Measurements from ENCODE around the gene PLXNA3.

The PLXNA3 gene

DNA sequence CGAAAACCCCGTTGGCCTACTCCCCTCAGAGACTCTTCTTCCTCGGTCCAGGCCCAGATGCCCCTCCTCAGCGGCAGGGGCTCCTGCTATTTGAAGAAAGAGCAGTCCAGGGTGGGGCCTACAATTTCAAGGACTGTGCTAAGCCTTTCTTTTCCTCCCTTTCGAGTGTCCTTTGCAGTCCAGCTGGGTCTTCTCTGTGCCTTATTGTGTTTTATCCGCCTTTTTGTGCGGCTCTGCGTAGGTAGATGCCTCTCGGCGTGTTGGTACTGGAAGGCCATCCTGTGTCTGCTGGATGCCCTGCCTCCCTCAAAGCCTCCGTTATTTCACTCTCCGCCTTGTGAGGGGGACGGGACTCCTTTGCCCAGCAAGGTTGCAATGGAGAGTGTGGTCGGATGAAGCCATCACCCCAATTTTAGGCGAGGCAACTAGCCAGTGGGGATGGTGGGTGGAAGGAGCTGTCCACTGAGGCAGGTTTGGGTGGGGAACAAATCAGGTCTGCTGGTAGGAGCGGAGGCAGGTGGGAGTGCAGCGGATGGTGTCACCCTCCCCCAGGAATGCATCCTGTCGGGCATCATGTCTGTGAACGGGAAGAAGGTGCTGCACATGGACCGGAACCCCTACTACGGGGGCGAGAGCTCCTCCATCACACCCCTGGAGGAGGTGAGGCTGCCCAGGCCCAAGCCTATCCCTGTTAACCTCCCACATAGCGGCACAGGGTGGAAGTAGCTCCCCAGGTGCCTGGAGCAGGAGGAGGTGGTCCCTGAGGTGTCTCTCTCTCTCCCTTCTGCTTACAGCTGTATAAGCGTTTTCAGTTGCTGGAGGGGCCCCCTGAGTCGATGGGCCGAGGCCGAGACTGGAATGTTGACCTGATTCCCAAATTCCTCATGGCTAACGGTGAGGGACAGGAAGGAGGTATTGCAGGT, 19.8 kb upstream of the PLXNA3 start:
- no peak for TF ChIP-seq MYC (IDR thresholded peaks at IDR 0.05; ENCODE audit: low read depth, low read length)
- TF ChIP-seq POLR2A (IDR thresholded peaks at IDR 0.05; ENCODE audit: extremely low read depth, insufficient read length), result no peak
- TF ChIP-seq, protein P1, sequence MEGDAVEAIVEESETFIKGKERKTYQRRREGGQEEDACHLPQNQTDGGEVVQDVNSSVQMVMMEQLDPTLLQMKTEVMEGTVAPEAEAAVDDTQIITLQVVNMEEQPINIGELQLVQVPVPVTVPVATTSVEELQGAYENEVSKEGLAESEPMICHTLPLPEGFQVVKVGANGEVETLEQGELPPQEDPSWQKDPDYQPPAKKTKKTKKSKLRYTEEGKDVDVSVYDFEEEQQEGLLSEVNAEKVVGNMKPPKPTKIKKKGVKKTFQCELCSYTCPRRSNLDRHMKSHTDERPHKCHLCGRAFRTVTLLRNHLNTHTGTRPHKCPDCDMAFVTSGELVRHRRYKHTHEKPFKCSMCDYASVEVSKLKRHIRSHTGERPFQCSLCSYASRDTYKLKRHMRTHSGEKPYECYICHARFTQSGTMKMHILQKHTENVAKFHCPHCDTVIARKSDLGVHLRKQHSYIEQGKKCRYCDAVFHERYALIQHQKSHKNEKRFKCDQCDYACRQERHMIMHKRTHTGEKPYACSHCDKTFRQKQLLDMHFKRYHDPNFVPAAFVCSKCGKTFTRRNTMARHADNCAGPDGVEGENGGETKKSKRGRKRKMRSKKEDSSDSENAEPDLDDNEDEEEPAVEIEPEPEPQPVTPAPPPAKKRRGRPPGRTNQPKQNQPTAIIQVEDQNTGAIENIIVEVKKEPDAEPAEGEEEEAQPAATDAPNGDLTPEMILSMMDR (IDR thresholded peaks at IDR 0.05; ENCODE audit: low read depth, low read length), result no peak
- TF ChIP-seq, protein P2, sequence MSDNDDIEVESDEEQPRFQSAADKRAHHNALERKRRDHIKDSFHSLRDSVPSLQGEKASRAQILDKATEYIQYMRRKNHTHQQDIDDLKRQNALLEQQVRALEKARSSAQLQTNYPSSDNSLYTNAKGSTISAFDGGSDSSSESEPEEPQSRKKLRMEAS (IDR thresholded peaks at IDR 0.05; ENCODE audit: low read depth, low read length), result no peak
- peak overlapping the region; percentile 50 for H3K4me3 ChIP-seq (ENCODE audit: low read depth, low read length)
- DNase-seq (ENCODE audit: low read depth), result no peak

DNA sequence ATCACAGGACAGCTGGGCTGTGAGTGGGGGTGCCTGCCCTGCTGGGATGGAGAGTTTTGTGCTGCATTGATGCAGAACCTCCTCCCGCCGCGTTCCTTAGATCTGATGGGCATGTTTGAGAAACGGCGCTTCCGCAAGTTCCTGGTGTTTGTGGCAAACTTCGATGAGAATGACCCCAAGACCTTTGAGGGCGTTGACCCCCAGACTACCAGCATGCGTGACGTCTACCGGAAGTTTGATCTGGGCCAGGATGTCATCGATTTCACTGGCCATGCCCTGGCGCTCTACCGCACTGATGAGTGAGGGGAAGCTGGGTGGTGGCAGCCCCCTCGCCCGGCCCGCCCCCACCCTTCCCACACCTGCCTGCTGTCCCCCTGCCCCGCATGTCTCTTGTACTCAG, 18.2 kb upstream of the PLXNA3 start:
- no peak overlapping the region for H3K4me3 ChIP-seq (ENCODE audit: low read depth, low read length)
- TF ChIP-seq, protein P1 (IDR thresholded peaks at IDR 0.05; ENCODE audit: low read depth, low read length), result no peak
- TF ChIP-seq, protein P2 (IDR thresholded peaks at IDR 0.05; ENCODE audit: low read depth, low read length), result no peak
- no peak for TF ChIP-seq POLR2A (IDR thresholded peaks at IDR 0.05; ENCODE audit: extremely low read depth, insufficient read length)
- no peak for TF ChIP-seq MYC (IDR thresholded peaks at IDR 0.05; ENCODE audit: low read depth, low read length)
- no peak for DNase-seq (ENCODE audit: low read depth)

DNA sequence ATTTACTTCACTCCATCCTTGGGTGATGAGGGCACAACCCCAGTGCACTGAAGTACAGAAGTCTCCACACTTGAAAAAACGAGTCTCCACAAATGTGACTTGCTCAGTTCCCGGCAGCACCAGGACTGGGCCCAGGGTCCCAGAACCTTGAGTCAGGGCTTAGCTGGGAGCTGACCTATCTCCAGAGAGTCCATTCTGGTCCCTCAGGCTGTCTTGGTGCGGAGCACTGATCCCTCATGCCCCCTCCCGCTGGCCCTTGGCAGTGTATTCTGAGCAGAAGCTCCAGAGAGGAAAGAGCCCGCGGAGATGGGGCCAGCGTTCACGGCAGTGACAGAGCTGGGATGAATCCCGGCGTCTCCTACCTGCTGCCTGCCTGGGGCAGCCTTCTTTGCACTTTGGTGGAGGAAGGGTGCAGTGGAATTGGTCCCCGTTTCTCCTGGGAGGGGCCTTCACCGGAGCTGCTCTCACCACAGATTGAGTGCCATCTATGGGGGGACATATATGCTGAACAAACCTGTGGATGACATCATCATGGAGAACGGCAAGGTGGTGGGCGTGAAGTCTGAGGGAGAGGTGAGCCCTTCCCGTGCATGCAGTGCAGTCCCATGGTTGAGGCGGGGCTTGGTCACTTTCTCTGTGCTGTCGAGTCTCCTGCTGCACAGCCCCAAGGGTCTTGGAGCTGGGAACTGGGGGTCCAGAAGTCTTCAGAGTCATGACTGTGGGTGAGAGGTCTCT, 17.3 kb upstream of the PLXNA3 start:
- TF ChIP-seq MYC (IDR thresholded peaks at IDR 0.05; ENCODE audit: low read depth, low read length) (no peak), POLR2A (IDR thresholded peaks at IDR 0.05; ENCODE audit: extremely low read depth, insufficient read length) (no peak)
- TF ChIP-seq, protein P2 (IDR thresholded peaks at IDR 0.05; ENCODE audit: low read depth, low read length), result no peak
- TF ChIP-seq, protein P1 (IDR thresholded peaks at IDR 0.05; ENCODE audit: low read depth, low read length), result no peak
- no peak overlapping the region for H3K4me3 ChIP-seq (ENCODE audit: low read depth, low read length)
- no peak for DNase-seq (ENCODE audit: low read depth)

DNA sequence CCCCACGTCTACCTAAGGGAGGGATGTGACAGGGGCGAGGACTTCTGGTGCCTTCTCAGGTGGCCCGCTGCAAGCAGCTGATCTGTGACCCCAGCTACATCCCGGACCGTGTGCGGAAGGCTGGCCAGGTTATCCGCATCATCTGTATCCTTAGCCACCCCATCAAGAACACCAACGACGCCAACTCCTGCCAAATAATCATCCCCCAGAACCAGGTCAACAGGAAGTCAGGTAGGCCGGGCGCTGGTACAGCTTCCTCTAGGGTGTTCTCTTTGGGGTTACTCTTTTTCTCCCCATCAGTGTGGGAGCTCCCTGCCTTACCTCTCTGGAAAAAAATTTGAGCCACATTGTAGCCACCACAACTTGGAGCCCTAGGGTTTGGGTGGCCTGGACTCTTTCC, 16.5 kb upstream of the PLXNA3 start:
- no peak overlapping the region for H3K4me3 ChIP-seq (ENCODE audit: low read depth, low read length)
- TF ChIP-seq MYC (IDR thresholded peaks at IDR 0.05; ENCODE audit: low read depth, low read length) (no peak), POLR2A (IDR thresholded peaks at IDR 0.05; ENCODE audit: extremely low read depth, insufficient read length) (no peak)
- TF ChIP-seq, protein P1 (IDR thresholded peaks at IDR 0.05; ENCODE audit: low read depth, low read length), result no peak
- TF ChIP-seq, protein P2 (IDR thresholded peaks at IDR 0.05; ENCODE audit: low read depth, low read length), result no peak

DNA sequence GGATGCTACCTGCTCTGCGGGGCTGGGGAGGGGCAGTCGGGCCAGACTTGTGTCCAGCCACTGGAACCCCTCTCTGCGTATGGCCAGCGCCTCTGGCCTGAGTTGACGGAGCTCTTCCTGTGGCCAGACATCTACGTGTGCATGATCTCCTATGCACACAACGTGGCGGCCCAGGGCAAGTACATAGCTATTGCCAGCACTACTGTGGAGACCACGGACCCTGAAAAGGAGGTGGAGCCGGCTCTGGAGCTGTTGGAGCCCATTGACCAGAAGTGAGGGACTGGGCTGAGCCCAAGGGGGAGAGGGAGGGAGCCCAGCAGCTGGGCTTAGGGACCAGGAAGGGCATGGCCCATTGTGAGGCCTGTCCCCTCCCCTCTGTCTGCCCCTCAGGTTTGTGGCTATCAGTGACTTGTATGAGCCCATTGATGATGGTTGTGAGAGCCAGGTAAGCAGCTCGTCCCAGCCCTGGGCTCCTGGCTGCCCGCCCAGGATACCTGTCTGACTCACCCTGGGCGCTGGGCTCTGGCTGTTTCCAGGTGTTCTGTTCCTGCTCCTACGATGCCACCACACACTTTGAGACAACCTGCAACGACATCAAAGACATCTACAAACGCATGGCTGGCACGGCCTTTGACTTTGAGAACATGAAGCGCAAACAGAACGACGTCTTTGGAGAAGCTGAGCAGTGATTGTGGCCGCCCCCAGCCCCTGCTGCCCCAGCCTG, 15.9 kb upstream of the PLXNA3 start:
- TF ChIP-seq, protein P1 (IDR thresholded peaks at IDR 0.05; ENCODE audit: low read depth, low read length), result no peak
- TF ChIP-seq, protein P2 (IDR thresholded peaks at IDR 0.05; ENCODE audit: low read depth, low read length), result no peak
- TF ChIP-seq POLR2A (IDR thresholded peaks at IDR 0.05; ENCODE audit: extremely low read depth, insufficient read length) (no peak), MYC (IDR thresholded peaks at IDR 0.05; ENCODE audit: low read depth, low read length) (no peak)
- DNase-seq (ENCODE audit: low read depth), result no peak
- H3K4me3 ChIP-seq (ENCODE audit: low read depth, low read length), result no peak overlapping the region

More for the DNA sequence above, 16.5 kb upstream of the PLXNA3 start:
- no peak for DNase-seq (ENCODE audit: low read depth)

Data from NB4 (cell line).